MM.1S (cell line): ENCODE data around the gene PCDHGA8.

ENCODE experiments used
- DNase-seq: peaks from one replicate; pipeline ENCODE4 v3.0.0-alpha.2; 2015
- H2AFZ ChIP-seq: fragments of 300-600 bp; sonication (generic); 2 replicates; pipeline ENCODE4 v1.6.0; 2016; ENCODE audit warnings: antibody characterized with exemption, low read length
- H3F3A ChIP-seq: fragments of 300-600 bp; sonication (generic); 2 replicates; pipeline ENCODE4 v1.6.1; 2016; ENCODE audit warnings: mild to moderate bottlenecking, antibody characterized with exemption, low read length, moderate library complexity, mixed read lengths; ENCODE audit not compliant: insufficient read depth
- H3K27ac ChIP-seq: fragments of 300-600 bp; sonication (generic); 2 replicates; pipeline ENCODE4 v1.5.1; 2016; ENCODE audit warnings: mild to moderate bottlenecking, low read length
- H3K27me3 ChIP-seq: fragments of 300-600 bp; sonication (generic); replicated peaks from 2 replicates; pipeline ENCODE4 v1.6.0; 2016; ENCODE audit warnings: low read length; ENCODE audit not compliant: insufficient read depth
- H3K36me3 ChIP-seq: fragments of 300-600 bp; sonication (generic); replicated peaks from 2 replicates; pipeline ENCODE4 v1.6.1; 2016; ENCODE audit warnings: mild to moderate bottlenecking, low read length, mixed read lengths; ENCODE audit not compliant: insufficient read depth
- H3K4me1 ChIP-seq: fragments of 300-600 bp; sonication (generic); 2 replicates; pipeline ENCODE4 v1.6.1; 2016; ENCODE audit warnings: low read length, mixed read lengths
- H3K4me2 ChIP-seq: fragments of 300-600 bp; sonication (generic); 2 replicates; pipeline ENCODE4 v1.6.0; 2016; ENCODE audit warnings: low read depth, low read length
- H3K4me3 ChIP-seq: fragments of 300-600 bp; sonication (generic); 2 replicates; pipeline ENCODE4 v1.5.1; 2016; ENCODE audit warnings: low read length, mixed read lengths
- H3K79me2 ChIP-seq: fragments of 300-600 bp; sonication (generic); 2 replicates; pipeline ENCODE4 v1.6.1; 2016; ENCODE audit warnings: mixed run types, low read length, mixed read lengths
- H3K9ac ChIP-seq: fragments of 300-600 bp; sonication (generic); 2 replicates; pipeline ENCODE4 v1.6.1; 2016; ENCODE audit warnings: low read length, mixed read lengths
- H3K9me2 ChIP-seq: fragments of 300-600 bp; sonication (generic); replicated peaks from 2 replicates; pipeline ENCODE4 v1.6.1; 2016; ENCODE audit warnings: mild to moderate bottlenecking, low read length, mixed read lengths; ENCODE audit not compliant: insufficient read depth
- H3K9me3 ChIP-seq: fragments of 300-600 bp; sonication (generic); replicated peaks from 2 replicates; pipeline ENCODE4 v1.6.1; 2016; ENCODE audit warnings: mild to moderate bottlenecking, low read length, mixed read lengths; ENCODE audit not compliant: insufficient read depth
- H4K20me1 ChIP-seq: fragments of 300-600 bp; sonication (generic); 2 replicates; pipeline ENCODE4 v1.6.1; 2016; ENCODE audit warnings: mild to moderate bottlenecking, low read length, moderate library complexity, mixed read lengths; ENCODE audit not compliant: insufficient read depth
- EZH2 ChIP-seq: fragments of 300-600 bp; sonication (generic); optimal IDR thresholded peaks from 2 replicates; pipeline ENCODE3; 2017; ENCODE audit warnings: low read depth, mild to moderate bottlenecking, antibody characterized with exemption, low read length, mixed read lengths
- EZH2phosphoT487 ChIP-seq: fragments of 300-600 bp; sonication (generic); IDR thresholded peaks from 2 replicates; pipeline ENCODE4 v1.6.1; 2018; ENCODE audit warnings: antibody characterized with exemption, low read length
- TF ChIP-seq, protein P1 (sequence below): fragments of 300-600 bp; sonication (generic); IDR thresholded peaks from 2 replicates; pipeline ENCODE4 v1.5.1; 2016; ENCODE audit warnings: antibody characterized with exemption, low read length, mixed read lengths

Gene PCDHGA8

DNA sequence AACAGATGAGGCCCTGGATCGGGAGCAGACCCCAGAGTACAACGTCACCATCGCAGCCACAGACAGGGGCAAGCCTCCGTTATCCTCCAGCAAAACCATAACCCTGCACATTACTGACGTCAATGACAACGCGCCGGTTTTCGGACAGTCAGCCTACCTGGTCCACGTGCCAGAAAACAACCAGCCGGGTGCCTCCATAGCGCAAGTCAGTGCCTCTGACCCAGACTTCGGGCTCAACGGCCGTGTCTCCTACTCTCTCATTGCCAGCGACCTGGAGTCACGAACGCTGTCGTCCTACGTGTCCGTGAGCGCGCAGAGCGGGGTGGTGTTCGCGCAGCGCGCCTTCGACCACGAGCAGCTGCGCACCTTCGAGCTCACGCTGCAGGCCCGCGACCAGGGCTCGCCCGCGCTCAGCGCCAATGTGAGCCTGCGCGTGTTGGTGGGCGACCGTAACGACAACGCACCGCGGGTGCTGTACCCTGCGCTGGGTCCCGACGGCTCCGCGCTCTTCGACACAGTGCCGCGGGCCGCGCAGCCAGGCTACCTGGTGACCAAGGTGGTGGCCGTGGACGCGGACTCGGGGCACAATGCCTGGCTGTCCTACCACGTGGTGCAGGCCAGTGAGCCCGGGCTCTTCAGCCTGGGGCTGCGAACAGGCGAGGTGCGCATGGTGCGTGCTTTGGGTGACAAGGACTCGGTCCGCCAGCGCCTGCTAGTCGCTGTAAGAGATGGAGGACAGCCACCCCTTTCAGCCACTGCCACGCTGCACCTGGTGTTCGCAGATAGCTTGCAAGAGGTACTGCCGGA lies 26.8 kb downstream of the PCDHGA8 start:
- no peaks in the 10 kb centered on the region for H3F3A ChIP-seq
- no peak overlapping the region for H2AFZ ChIP-seq
- no peaks in the 10 kb centered on the region for H4K20me1 ChIP-seq
- no peak overlapping the region for H3K27ac ChIP-seq
- no peak overlapping the region for H3K4me2 ChIP-seq
- H3K9me3 ChIP-seq, result no peaks in the 10 kb centered on the region
- 0 out of 2 replicates have a peak, but pooled peaks cover 3% of the 10 kb centered on the region for H3K4me1 ChIP-seq
- no peak for DNase-seq
- no peak for TF ChIP-seq EZH2
- no peak for TF ChIP-seq EZH2phosphoT487
- TF ChIP-seq, protein P1, sequence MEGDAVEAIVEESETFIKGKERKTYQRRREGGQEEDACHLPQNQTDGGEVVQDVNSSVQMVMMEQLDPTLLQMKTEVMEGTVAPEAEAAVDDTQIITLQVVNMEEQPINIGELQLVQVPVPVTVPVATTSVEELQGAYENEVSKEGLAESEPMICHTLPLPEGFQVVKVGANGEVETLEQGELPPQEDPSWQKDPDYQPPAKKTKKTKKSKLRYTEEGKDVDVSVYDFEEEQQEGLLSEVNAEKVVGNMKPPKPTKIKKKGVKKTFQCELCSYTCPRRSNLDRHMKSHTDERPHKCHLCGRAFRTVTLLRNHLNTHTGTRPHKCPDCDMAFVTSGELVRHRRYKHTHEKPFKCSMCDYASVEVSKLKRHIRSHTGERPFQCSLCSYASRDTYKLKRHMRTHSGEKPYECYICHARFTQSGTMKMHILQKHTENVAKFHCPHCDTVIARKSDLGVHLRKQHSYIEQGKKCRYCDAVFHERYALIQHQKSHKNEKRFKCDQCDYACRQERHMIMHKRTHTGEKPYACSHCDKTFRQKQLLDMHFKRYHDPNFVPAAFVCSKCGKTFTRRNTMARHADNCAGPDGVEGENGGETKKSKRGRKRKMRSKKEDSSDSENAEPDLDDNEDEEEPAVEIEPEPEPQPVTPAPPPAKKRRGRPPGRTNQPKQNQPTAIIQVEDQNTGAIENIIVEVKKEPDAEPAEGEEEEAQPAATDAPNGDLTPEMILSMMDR, result no peak
- H3K27me3 ChIP-seq, result peaks cover 26% of the 10 kb centered on the region
- H3K9me2 ChIP-seq, result no peaks in the 10 kb centered on the region
- H3K79me2 ChIP-seq, result no peaks in the 10 kb centered on the region
- H3K4me3 ChIP-seq, result no peak overlapping the region
- no peaks in the 10 kb centered on the region for H3K36me3 ChIP-seq
- no peak overlapping the region for H3K9ac ChIP-seq

DNA sequence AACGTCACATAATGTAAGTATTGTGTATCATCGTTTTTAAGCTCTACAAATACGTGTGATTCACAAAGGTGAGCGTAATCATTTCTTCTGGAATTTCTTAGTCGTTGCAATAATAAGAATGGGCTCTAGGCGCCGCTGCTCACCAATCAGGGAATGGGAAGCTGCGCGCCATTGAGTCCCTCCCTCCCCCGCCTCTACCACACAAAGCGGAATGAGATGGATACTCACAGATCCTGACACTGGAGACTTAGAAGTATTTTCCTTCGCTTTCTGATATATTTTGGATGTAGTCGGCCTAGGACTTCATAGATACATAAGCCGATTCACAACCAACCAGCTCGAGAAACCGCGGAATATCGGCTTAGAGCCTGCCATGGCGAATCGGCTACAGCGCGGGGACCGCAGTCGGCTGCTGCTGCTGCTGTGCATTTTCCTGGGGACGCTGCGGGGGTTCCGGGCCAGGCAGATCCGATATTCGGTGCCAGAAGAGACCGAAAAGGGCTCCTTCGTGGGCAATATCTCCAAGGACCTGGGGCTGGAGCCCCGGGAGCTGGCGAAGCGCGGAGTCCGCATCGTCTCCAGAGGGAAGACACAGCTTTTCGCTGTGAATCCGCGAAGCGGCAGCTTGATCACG lies 28.5 kb downstream of the PCDHGA8 start, which contains the start of gene PCDHGA11:
Gene PCDHGA11 (plus strand): TSS at position 197 of the 634 bp plus-strand sequence. CDS start 177 bp downstream, at position 374.
- Histone ChIP-seq H3K4me1 (0 out of 2 replicates have a peak, but pooled peaks cover 3% of the 10 kb centered on the region), H3K9ac (peak within 1 kb of the TSS; percentile 24; the same call in 1 of the 2 replicates), H3K79me2 (no peaks in the 10 kb centered on the region), H3K9me2 (no peaks in the 10 kb centered on the region), H3K36me3 (no peaks in the 10 kb centered on the region), H3K9me3 (no peaks in the 10 kb centered on the region), H3F3A (no peaks in the 10 kb centered on the region), H2AFZ (peak within 1 kb of the TSS; percentile 87), H3K27me3 (peaks cover 35% of the 10 kb centered on the region), H4K20me1 (no peaks in the 10 kb centered on the region), H3K27ac (no peak within 1 kb of the TSS), H3K4me3 (peak within 1 kb of the TSS; percentile 75), H3K4me2 (peak within 1 kb of the TSS; percentile 90)
- TF ChIP-seq, protein P1, result peak; percentile 76
- no peak for TF ChIP-seq EZH2
- TF ChIP-seq EZH2phosphoT487, result no peak
- peak; percentile 66 for DNase-seq

DNA sequence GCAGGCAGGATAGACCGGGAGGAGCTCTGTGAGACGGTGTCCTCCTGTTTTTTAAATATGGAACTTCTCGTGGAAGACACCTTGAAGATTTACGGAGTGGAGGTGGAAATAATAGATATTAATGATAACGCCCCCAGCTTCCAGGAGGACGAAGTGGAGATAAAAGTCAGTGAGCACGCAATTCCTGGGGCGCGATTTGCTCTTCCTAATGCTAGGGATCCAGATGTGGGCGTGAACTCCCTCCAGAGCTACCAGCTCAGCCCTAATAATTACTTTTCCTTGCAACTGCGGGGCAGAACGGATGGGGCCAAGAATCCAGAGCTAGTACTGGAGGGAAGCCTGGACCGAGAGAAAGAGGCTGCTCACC lies 29.0 kb downstream of the PCDHGA8 start:
- Histone ChIP-seq H3K27ac (no peak overlapping the region), H2AFZ (peak overlapping the region; percentile 87), H3K27me3 (peaks cover 35% of the 10 kb centered on the region), H3K36me3 (no peaks in the 10 kb centered on the region), H3K4me1 (0 out of 2 replicates have a peak, but pooled peaks cover 3% of the 10 kb centered on the region), H3K9ac (peak overlapping the region; percentile 24; the same call in 1 of the 2 replicates), H3K4me3 (peak overlapping the region; percentile 75), H3F3A (no peaks in the 10 kb centered on the region), H3K9me3 (no peaks in the 10 kb centered on the region), H4K20me1 (no peaks in the 10 kb centered on the region), H3K79me2 (no peaks in the 10 kb centered on the region), H3K4me2 (peak overlapping the region; percentile 90), H3K9me2 (no peaks in the 10 kb centered on the region)
- DNase-seq, result no peak
- TF ChIP-seq, protein P1, result no peak
- no peak for TF ChIP-seq EZH2phosphoT487
